ENCODE data around the gene FGR.

The FGR gene

DNA sequence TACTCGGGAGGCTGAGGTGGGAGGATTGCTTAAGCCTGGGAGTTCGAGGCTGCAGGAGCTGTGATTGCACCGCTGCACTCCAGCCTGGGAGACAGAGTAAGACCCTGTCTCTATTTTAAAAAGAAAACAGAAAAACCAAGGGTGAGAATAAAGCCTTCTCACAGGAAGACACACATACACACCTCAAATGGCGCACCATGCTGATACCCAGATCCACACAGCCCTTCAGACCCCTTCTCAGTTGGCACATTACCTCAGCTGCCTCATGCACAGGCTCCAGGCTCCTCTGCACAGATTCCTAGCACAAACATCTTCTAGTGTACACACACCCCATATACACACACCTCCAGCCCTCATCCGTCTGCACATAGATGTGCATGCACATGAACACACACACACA, 7.9 kb downstream of the FGR start:
- TF ChIP-seq, protein P1, sequence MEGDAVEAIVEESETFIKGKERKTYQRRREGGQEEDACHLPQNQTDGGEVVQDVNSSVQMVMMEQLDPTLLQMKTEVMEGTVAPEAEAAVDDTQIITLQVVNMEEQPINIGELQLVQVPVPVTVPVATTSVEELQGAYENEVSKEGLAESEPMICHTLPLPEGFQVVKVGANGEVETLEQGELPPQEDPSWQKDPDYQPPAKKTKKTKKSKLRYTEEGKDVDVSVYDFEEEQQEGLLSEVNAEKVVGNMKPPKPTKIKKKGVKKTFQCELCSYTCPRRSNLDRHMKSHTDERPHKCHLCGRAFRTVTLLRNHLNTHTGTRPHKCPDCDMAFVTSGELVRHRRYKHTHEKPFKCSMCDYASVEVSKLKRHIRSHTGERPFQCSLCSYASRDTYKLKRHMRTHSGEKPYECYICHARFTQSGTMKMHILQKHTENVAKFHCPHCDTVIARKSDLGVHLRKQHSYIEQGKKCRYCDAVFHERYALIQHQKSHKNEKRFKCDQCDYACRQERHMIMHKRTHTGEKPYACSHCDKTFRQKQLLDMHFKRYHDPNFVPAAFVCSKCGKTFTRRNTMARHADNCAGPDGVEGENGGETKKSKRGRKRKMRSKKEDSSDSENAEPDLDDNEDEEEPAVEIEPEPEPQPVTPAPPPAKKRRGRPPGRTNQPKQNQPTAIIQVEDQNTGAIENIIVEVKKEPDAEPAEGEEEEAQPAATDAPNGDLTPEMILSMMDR (IDR thresholded peaks at IDR 0.05; ENCODE audit: low read depth, low read length): no peak
- H3K4me1 ChIP-seq: peaks cover 13% of the 10 kb centered on the region
- DNase-seq: no peak
- H3K9me3 ChIP-seq: no peaks in the 10 kb centered on the region
- H3K4me3 ChIP-seq (ENCODE audit: low read depth, low read length): no peak overlapping the region
- H3K27me3 ChIP-seq: no peaks in the 10 kb centered on the region
- no peaks in the 10 kb centered on the region for H3K36me3 ChIP-seq

DNA sequence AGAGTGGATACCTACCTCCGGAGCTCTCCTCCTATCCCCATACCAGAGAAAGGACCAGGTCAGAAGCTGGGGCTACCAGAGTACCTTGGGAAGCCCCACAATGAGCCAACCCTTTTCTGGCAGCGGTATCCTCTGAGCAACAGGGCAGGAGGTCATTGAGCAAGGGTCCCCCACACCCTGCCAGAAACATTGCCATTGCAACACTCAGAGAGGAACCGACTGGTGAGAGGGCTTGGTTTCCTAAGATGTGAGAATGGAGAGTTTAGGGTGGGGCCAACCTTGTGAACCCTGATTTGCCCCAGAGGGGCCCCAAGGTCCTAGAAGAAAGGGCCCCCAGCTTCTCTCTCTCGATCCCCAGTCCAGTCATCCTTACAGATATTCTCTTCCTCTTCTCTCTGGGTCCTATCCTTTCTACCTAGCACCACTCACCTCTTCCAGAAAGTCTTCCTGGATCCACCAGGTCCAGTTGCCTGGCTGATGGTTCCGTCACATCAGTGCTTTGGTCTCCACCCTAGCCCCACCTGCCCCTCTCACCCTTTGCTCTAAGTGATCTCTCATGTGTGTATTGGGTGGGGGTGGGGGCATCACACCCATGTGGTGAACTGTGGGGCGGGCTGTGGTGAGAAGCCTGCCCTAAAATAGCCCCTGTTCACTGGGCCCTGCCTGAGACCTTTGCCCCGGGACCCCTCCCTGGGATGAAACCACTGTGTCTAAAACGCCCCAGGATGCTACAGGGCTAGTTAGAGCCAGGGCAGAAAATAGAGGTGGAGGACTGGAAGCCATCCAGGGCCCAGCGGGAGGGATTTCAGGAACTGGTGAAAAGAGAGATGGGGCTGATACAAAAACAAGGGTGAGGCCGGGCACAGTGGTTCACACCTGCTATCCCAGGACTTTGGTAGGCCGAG, 8.7 kb downstream of the FGR start:
- no peaks in the 10 kb centered on the region for H3K9me3 ChIP-seq
- H3K36me3 ChIP-seq: no peaks in the 10 kb centered on the region
- H3K27me3 ChIP-seq: no peaks in the 10 kb centered on the region
- peaks cover 13% of the 10 kb centered on the region for H3K4me1 ChIP-seq
- H3K4me3 ChIP-seq (ENCODE audit: low read depth, low read length): no peak overlapping the region
- no peak for DNase-seq
- TF ChIP-seq, protein P1 (IDR thresholded peaks at IDR 0.05; ENCODE audit: low read depth, low read length): no peak

DNA sequence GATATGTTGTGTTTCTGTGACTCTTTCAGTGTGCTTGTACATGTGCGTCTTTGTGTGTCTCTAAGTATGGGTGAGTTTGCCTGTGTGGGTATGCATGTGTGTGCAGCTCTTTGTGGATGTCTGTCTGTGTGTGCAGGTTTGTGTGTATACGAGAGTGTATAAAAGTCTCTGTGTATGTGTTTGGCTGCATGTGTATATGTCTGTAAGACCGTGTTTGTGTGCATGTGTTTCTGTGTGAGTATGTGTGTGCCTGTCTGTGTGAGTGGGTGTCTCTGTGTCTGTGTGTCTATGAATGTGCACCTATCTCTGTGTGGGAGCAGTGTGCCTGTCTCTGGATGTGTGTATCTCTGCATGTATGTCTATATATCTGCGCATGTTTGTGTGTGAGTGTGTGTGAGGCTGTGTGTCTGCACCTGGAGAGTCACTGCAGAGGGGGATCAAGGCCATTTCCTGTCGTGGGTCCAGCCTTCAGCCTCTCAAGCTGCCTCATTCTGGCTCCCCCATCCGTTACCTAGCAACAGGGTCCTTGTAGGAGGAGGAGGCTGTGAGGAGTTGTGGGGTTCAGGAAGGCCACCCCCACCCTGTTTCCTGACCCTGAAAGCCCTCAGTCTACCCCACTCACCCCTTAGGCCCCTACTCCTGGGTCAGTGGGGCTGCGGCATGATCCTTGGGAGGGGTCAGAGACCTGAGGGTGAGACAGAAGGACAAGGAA, 10.4 kb downstream of the FGR start:
- peaks cover 8% of the 10 kb centered on the region for H3K4me1 ChIP-seq
- no peaks in the 10 kb centered on the region for H3K27me3 ChIP-seq
- H3K36me3 ChIP-seq: no peaks in the 10 kb centered on the region
- DNase-seq: no peak
- no peak overlapping the region for H3K4me3 ChIP-seq (ENCODE audit: low read depth, low read length)
- H3K9me3 ChIP-seq: no peaks in the 10 kb centered on the region
- TF ChIP-seq, protein P1 (IDR thresholded peaks at IDR 0.05; ENCODE audit: low read depth, low read length): no peak

DNA sequence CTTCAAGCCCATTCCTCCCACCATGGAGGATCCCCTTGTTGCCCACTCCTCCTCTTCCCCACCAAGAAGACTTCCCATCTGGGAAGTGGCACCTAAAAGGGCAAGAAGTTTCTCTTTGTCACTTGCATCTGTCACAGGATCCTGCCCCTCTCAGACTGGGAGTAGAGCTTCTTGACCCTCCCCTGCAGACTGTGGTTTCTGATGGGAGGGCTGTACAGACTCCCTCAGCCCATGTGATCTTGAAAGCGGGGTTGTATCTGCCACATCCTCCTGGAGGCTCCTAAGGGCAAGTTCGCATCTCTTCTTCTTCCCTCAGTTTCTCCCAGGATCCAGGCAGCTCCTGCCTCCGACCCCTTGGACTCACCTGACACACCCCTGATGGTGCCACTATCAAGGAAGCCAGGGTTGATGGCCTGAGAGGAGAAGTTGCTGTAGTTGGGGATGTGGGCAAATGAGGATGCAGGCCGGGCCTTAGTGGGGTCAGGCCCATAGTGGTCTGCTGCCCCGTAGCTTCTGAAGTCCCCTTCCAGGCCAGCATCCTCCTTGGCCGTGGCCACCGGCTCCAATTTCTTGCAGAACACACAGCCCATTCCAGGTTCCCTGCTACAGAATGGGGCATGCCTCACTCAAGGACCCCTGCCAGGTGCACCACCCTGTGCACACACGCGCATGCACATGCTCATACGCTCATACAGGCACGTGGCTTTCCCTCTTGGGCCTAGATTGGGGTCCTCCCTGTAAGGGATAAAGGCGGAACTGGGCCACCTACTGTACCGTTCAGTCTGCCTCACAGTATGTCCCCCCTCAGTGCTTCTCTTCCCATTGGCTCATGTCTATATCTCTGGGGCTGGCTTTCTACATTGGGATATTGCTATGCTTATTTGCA, 11.4 kb downstream of the FGR start:
- no peak overlapping the region for H3K4me3 ChIP-seq (ENCODE audit: low read depth, low read length)
- H3K4me1 ChIP-seq: peaks cover 3% of the 10 kb centered on the region; the same call in 1 of the 2 replicates
- TF ChIP-seq, protein P1 (IDR thresholded peaks at IDR 0.05; ENCODE audit: low read depth, low read length): no peak
- H3K36me3 ChIP-seq: no peaks in the 10 kb centered on the region
- no peak for DNase-seq
- no peaks in the 10 kb centered on the region for H3K9me3 ChIP-seq
- no peaks in the 10 kb centered on the region for H3K27me3 ChIP-seq

DNA sequence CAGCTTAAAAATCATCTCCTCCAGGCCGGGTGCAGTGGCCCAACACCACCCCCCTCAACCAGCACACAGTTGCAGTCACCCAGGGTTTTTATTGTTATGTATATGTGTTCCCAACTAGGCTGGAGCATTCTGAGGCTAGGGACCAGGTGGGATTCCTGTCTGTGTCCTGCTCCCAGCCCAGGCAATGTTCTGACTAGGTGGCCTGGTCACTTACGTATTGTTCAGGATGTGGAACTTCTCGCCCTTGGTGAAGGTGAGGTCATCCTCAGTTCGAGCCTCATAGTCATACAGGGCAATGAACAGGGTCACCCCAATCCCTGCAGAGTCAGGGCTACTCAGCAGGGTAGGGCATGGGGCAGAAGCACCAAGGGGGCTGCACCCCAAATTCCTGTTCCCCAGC, 12.2 kb downstream of the FGR start:
- no peaks in the 10 kb centered on the region for H3K4me1 ChIP-seq
- no peak overlapping the region for H3K4me3 ChIP-seq (ENCODE audit: low read depth, low read length)
- H3K9me3 ChIP-seq: no peaks in the 10 kb centered on the region
- H3K27me3 ChIP-seq: no peaks in the 10 kb centered on the region
- TF ChIP-seq, protein P1 (IDR thresholded peaks at IDR 0.05; ENCODE audit: low read depth, low read length): no peak
- no peaks in the 10 kb centered on the region for H3K36me3 ChIP-seq
- no peak for DNase-seq
